HFF-Myc (cell line): ENCODE measurements around the gene P4HA3.

Experiments
- DNase-seq: peaks from one replicate; pipeline ENCODE4 v3.0.0-alpha.2; 2011; ENCODE audit warnings: low read depth; ENCODE audit errors: extremely low read depth
- H3K4me3 ChIP-seq: replicated peaks from 2 replicates; pipeline ENCODE4 v1.5.1; 2011; ENCODE audit warnings: low read depth, mild to moderate bottlenecking, control low read depth, low read length
- CTCF ChIP-seq: IDR thresholded peaks from 2 replicates; pipeline ENCODE4 v1.5.1; 2012; ENCODE audit warnings: mild to moderate bottlenecking, low read depth, low read length, control low read depth; ENCODE audit errors: missing control alignments

P4HA3 gene

GRCh38 chr11:74318241-74318932 lies 6.9 kb upstream of the P4HA3 start:
- no peak for TF ChIP-seq CTCF
- no peak overlapping the region for H3K4me3 ChIP-seq
- DNase-seq = no peak

- H3K4me3 ChIP-seq = no peak overlapping the region
- TF ChIP-seq CTCF = no peak
- no peak for DNase-seq
Observed at GRCh38 chr11:74316772-74317505, 5.5 kb upstream of the P4HA3 start.

GRCh38 chr11:74312326-74312725 lies 886 bp upstream of the P4HA3 start:
- H3K4me3 ChIP-seq = no peak overlapping the region
- no peak for TF ChIP-seq CTCF
- no peak for DNase-seq

GRCh38 chr11:74310857-74311256 lies 583 bp downstream of the P4HA3 start:
- H3K4me3 ChIP-seq = peak overlapping the region; percentile 43
- DNase-seq = no peak
- no peak for TF ChIP-seq CTCF

GRCh38 chr11:74307434-74307833 lies 4.0 kb downstream of the P4HA3 start:
- no peak for TF ChIP-seq CTCF
- DNase-seq = no peak
- no peak overlapping the region for H3K4me3 ChIP-seq

GRCh38 chr11:74306435-74307175 lies 4.8 kb downstream of the P4HA3 start:
- no peak for DNase-seq
- TF ChIP-seq CTCF = no peak
- H3K4me3 ChIP-seq = no peak overlapping the region
